ENCODE results near the gene CRCP.
"Not testable (repeated sequence)": the region's sequence is repeated elsewhere in the genome, so short reads cannot be mapped to it uniquely, and the experiment has no call there.

Gene CRCP

DNA sequence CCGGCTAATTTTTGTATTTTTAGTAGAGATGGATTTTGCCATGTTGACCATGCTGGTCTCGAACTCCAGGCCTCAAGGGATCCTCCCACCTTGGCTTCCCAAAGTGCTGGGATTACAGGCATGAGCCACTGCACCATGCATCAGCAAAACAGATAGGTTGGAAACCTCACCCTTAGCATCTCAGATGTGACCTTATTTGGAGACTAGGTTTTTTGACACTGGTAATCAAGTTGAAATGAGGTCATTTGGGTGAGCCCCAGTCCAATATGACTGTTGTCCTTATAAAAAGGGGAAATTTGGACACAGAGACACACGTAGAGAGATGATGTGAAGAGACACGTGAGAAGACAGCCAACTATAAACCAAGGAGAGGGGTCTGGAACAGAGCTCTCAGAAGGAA, 48.0 kb downstream of the CRCP start:
- no peaks in the 10 kb centered on the region for H3K27me3 ChIP-seq (ENCODE audit: control insufficient read depth, insufficient read depth, low read length)

DNA sequence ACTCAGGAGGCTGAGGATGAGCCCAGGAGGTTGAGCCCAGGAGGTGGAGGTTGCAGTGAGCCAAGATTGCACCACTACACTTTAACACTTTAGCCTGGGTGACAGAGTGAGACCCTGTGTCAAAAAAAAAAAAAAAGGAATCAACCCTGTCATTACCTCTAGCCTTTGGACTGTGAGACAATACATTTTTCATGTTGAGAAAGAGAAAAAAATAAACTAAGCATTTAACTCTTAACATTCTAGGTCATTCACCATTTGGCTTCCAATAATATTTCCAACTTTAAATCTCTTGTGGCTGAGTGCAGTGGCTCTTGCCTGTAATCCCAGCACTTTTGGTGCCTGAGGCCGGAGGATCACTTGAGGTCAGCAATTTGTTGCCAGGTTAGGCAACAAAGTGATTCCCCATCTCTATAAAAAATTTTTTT, 48.6 kb downstream of the CRCP start:
- Histone ChIP-seq H3K9ac (ENCODE audit: low read depth, low read length) (no peak overlapping the region), H3K4me3 (ENCODE audit: low read depth, low read length) (no peak overlapping the region), H3K9me3 (ENCODE audit: control insufficient read depth, insufficient read depth, low read length) (no peaks in the 10 kb centered on the region), H3K27ac (ENCODE audit: low read depth, low read length) (no peak overlapping the region), H3K4me1 (ENCODE audit: control insufficient read depth, insufficient read depth, low read length) (no peaks in the 10 kb centered on the region), H3K36me3 (ENCODE audit: control insufficient read depth, insufficient read depth, low read length) (no peaks in the 10 kb centered on the region), H3K27me3 (ENCODE audit: control insufficient read depth, insufficient read depth, low read length) (no peaks in the 10 kb centered on the region)

More for the DNA sequence above, 48.0 kb downstream of the CRCP start:
- Histone ChIP-seq H3K4me3 (ENCODE audit: low read depth, low read length) (no peak overlapping the region), H3K9ac (ENCODE audit: low read depth, low read length) (no peak overlapping the region), H3K36me3 (ENCODE audit: control insufficient read depth, insufficient read depth, low read length) (0 out of 2 replicates have a peak, but pooled peaks cover 3% of the 10 kb centered on the region), H3K27ac (ENCODE audit: low read depth, low read length) (no peak overlapping the region), H3K9me3 (ENCODE audit: control insufficient read depth, insufficient read depth, low read length) (no peaks in the 10 kb centered on the region), H3K4me1 (ENCODE audit: control insufficient read depth, insufficient read depth, low read length) (no peaks in the 10 kb centered on the region)

DNA sequence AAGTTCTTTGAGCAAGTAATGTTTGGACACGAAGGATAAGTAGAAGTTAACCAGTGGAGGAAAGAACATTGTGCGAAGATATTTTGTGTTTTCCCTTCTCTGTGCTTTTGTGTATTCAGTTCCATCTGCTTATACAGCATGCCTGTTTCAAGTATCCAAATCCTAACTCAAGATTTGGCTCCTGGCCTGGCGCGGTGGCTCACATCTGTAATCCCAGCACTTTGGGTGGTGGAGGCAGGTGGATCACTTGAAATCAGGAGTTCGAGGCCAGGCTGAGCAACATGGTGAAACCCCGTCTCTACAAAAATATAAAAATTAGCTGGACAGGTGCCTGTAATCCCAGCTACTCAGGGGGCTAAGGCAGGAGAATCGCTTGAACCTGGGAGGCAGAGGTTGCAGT, 49.7 kb downstream of the CRCP start:
- Histone ChIP-seq H3K27ac (ENCODE audit: low read depth, low read length) (no peak overlapping the region), H3K27me3 (ENCODE audit: control insufficient read depth, insufficient read depth, low read length) (no peaks in the 10 kb centered on the region), H3K36me3 (ENCODE audit: control insufficient read depth, insufficient read depth, low read length) (no peaks in the 10 kb centered on the region), H3K4me1 (ENCODE audit: control insufficient read depth, insufficient read depth, low read length) (no peaks in the 10 kb centered on the region), H3K9ac (ENCODE audit: low read depth, low read length) (no peak overlapping the region), H3K9me3 (ENCODE audit: control insufficient read depth, insufficient read depth, low read length) (no peaks in the 10 kb centered on the region), H3K4me3 (ENCODE audit: low read depth, low read length) (no peak overlapping the region)

DNA sequence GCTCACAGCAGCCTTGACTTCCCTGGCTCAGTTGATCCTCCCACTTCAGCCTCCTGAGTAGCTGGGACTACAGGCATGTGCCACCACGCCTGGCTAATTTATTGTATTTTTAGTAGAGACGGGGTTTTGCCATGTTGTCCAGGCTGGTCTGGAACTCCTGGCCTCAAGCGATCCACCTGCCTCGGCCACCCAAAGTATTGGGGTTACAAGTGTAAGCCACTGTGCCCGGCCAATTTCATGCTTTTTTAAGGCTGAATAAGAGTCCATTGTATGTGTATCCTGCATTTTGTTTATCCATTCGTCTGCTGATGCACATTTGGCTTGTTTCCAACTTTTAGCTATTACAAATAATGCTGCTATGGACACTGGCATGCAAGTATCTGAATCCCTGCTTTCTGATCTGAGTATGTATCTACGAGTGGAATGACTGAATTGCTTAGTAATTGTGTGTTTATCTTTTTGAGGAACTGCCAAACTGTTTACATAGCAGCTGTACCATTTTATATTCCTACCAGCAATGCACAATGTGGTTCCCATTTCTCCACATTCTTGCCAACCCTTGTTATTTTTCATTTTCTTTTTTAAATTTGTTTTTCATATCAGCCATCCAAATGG, 53.2 kb downstream of the CRCP start:
- Histone ChIP-seq H3K9me3 (ENCODE audit: control insufficient read depth, insufficient read depth, low read length) (no peaks in the 10 kb centered on the region), H3K9ac (ENCODE audit: low read depth, low read length) (no peak overlapping the region), H3K36me3 (ENCODE audit: control insufficient read depth, insufficient read depth, low read length) (no peaks in the 10 kb centered on the region), H3K4me3 (ENCODE audit: low read depth, low read length) (no peak overlapping the region), H3K27me3 (ENCODE audit: control insufficient read depth, insufficient read depth, low read length) (no peaks in the 10 kb centered on the region), H3K4me1 (ENCODE audit: control insufficient read depth, insufficient read depth, low read length) (no peaks in the 10 kb centered on the region), H3K27ac (ENCODE audit: low read depth, low read length) (no peak overlapping the region)

DNA sequence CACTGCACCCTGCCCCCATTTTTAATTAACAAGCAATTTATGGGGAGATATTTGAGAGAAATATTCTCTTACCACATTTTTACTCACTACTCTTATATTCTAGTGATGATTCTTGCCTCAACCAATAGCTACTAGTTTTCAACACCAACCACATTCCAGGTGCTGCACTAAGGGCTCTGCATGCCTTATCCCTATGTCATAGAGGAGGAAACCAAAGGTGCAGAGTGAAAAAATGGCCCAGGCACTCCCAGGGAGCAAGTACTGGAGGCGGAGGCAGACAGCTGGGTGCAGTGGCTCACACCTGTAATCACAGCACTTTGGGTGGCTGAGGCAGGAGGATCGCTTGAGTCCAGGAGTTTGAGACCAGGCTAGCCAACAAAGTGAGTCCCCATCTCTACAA, 55.0 kb downstream of the CRCP start:
- H3K4me1 ChIP-seq (ENCODE audit: control insufficient read depth, insufficient read depth, low read length), result no peaks in the 10 kb centered on the region
- H3K27me3 ChIP-seq (ENCODE audit: control insufficient read depth, insufficient read depth, low read length), result no peaks in the 10 kb centered on the region
- H3K9me3 ChIP-seq (ENCODE audit: control insufficient read depth, insufficient read depth, low read length), result no peaks in the 10 kb centered on the region
- no peaks in the 10 kb centered on the region for H3K36me3 ChIP-seq (ENCODE audit: control insufficient read depth, insufficient read depth, low read length)
- no peak overlapping the region for H3K27ac ChIP-seq (ENCODE audit: low read depth, low read length)
- H3K9ac ChIP-seq (ENCODE audit: low read depth, low read length), result no peak overlapping the region
- H3K4me3 ChIP-seq (ENCODE audit: low read depth, low read length), result no peak overlapping the region

DNA sequence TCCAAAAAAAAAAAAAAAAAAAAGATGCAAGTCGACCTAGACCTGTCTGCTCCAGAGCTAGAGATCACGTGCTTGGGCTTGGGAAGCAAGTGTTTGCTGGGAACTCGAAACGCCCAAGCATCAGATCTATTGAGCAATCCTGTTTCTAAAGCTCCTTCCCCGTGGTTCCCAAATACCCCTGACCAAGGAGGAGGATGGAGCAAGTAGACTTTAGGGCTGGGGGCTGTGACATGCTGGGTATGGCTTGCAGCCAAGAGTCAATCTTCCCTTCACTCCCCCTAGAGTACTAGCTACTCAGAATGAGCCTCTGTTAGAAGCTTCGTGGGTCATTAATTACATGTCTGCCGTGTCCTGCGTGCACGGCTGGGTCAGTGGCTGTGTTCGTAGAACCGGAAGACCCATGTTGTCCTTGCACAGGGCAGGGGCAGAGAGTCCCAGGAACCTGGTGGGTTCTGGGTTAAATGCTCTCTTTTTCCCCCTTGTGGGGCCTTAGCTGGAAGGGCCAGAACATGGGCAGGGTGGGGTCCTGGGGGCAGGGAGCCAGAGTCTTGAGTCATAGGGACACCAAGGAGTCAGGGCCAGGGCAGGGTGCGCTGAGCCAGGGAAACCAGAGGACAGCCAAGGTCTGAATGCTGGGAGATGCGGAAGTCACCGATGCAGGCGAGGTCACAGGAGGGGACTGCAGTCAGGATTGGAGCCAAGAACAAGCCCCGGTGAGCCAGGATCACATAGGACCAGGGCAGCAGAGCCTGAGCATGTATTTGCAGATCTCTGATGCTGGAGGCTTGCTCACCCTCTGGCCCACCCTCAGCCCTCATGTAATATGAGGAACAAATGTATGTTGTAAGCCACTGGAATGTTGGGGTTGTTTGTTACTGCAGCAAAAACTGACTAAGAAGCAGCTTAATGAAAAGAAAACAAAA, 55.9 kb downstream of the CRCP start:
- Histone ChIP-seq H3K27me3 (ENCODE audit: control insufficient read depth, insufficient read depth, low read length) (no peaks in the 10 kb centered on the region), H3K4me1 (ENCODE audit: control insufficient read depth, insufficient read depth, low read length) (no peaks in the 10 kb centered on the region), H3K4me3 (ENCODE audit: low read depth, low read length) (no peak overlapping the region), H3K36me3 (ENCODE audit: control insufficient read depth, insufficient read depth, low read length) (no peaks in the 10 kb centered on the region), H3K27ac (ENCODE audit: low read depth, low read length) (no peak overlapping the region), H3K9me3 (ENCODE audit: control insufficient read depth, insufficient read depth, low read length) (no peaks in the 10 kb centered on the region), H3K9ac (ENCODE audit: low read depth, low read length) (no peak overlapping the region)

DNA sequence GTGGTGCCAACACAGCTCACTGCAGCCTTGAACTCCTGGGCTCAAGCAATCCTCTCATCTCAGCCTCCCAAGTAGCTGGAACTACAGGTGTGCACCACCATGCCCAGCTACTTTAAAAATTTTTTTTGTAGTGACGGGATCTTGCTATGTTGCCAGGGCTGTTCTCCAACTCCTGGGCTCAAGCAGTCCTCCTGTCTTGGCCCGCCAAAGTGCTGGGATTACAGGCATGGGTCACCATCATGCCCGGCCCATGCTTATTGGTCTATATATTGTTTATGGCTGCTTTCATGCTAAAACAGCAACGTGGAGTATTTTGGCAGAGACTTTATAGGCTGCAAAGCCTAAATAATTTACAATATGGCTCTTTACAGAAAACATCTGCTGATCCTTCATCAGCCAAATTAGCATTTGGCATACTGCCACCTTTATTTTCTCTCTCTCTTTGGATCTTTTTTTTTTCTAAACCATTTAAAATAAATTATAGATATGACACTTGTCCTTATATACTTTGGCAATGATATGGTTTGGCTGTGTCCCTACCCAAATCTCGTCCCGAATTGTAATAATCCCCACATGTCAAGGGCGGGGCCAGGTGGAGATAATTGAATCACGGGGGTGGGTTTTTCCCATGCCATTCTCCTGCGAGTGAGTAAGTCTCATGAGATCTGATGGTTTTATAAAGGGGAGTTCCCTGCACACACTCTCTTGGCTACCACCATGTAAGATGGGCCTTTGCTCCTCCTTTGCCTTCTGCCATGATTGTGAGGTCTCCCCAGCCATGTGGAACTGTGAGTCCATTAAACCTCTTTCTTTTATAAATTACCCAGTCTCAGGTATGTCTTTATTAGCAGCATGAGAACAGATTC, 58.1 kb downstream of the CRCP start:
- H3K36me3 ChIP-seq (ENCODE audit: control insufficient read depth, insufficient read depth, low read length); H3K27ac ChIP-seq (ENCODE audit: low read depth, low read length); H3K9me3 ChIP-seq (ENCODE audit: control insufficient read depth, insufficient read depth, low read length); H3K27me3 ChIP-seq (ENCODE audit: control insufficient read depth, insufficient read depth, low read length); H3K4me1 ChIP-seq (ENCODE audit: control insufficient read depth, insufficient read depth, low read length); H3K9ac ChIP-seq (ENCODE audit: low read depth, low read length); H3K4me3 ChIP-seq (ENCODE audit: low read depth, low read length): not testable (repeated sequence)

DNA sequence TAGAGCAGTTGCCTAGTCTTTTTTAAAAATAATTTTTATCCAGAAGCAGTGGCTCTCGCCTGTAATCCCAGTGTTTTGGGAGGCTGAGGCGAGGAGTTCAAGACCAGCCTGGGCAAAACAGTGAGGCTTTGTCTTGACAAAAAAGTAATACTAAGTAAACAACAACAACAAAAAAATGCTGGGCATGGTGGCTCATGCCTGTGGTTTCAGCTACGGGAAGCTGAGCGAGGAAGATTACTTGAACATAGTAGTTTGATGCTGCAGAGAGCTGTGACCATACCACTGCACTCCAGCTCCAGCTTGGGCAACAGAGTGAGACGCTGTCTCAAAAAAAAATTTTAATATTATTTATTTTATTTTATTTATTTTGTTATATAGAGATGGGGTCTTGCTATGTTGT, 59.2 kb downstream of the CRCP start:
- H3K4me3 ChIP-seq (ENCODE audit: low read depth, low read length), result no peak overlapping the region

DNA sequence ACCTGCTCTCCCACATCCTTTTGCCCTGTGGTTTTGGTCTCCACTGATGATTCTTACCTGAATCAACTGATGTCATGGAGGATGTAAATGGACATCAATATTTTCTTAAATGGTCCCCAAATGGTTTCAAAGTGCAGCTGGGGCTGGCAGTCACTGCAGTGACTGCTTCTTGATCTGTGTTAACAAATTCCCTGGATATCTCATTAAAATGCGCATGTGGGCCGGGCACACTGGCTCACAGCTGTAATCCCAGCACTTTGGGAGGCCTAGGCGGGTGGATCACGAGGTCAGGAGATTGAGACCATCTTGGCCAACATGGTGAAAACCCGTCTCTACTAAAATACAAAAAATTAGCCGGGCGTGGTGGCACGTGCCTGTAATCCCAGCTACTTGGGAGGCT, 60.4 kb downstream of the CRCP start:
- H3K4me3 ChIP-seq (ENCODE audit: low read depth, low read length); H3K9ac ChIP-seq (ENCODE audit: low read depth, low read length); H3K9me3 ChIP-seq (ENCODE audit: control insufficient read depth, insufficient read depth, low read length); H3K4me1 ChIP-seq (ENCODE audit: control insufficient read depth, insufficient read depth, low read length); H3K27me3 ChIP-seq (ENCODE audit: control insufficient read depth, insufficient read depth, low read length); H3K27ac ChIP-seq (ENCODE audit: low read depth, low read length); H3K36me3 ChIP-seq (ENCODE audit: control insufficient read depth, insufficient read depth, low read length): not testable (repeated sequence)

More for the DNA sequence above, 59.2 kb downstream of the CRCP start:
- H3K9me3 ChIP-seq (ENCODE audit: control insufficient read depth, insufficient read depth, low read length), result no peaks in the 10 kb centered on the region
- H3K27ac ChIP-seq (ENCODE audit: low read depth, low read length), result no peak overlapping the region
- H3K27me3 ChIP-seq (ENCODE audit: control insufficient read depth, insufficient read depth, low read length), result no peaks in the 10 kb centered on the region
- H3K36me3 ChIP-seq (ENCODE audit: control insufficient read depth, insufficient read depth, low read length), result no peaks in the 10 kb centered on the region
- no peaks in the 10 kb centered on the region for H3K4me1 ChIP-seq (ENCODE audit: control insufficient read depth, insufficient read depth, low read length)
- H3K9ac ChIP-seq (ENCODE audit: low read depth, low read length), result no peak overlapping the region

DNA sequence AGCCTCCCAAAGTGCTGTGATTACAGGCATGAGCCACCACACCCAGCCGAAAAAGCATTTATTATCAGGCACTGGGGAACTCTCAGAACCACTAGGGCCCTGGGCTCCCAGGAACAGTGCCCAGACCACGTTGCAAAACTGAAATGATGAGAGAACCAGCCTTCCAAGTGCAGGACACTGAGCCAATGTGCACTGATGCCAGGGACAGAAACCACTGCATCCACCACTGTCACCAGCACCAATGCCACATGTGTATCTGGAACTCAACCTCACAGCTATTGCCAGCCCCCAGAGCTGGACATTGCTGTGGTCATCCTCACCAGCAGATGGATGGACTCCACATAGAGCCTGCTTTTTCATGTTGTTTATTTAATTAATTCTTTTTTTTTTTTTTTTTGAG, 62.3 kb downstream of the CRCP start:
- no peak overlapping the region for H3K27ac ChIP-seq (ENCODE audit: low read depth, low read length)
- H3K9me3 ChIP-seq (ENCODE audit: control insufficient read depth, insufficient read depth, low read length), result no peaks in the 10 kb centered on the region
- H3K27me3 ChIP-seq (ENCODE audit: control insufficient read depth, insufficient read depth, low read length), result no peaks in the 10 kb centered on the region
- H3K36me3 ChIP-seq (ENCODE audit: control insufficient read depth, insufficient read depth, low read length), result no peaks in the 10 kb centered on the region
- H3K9ac ChIP-seq (ENCODE audit: low read depth, low read length), result no peak overlapping the region
- no peaks in the 10 kb centered on the region for H3K4me1 ChIP-seq (ENCODE audit: control insufficient read depth, insufficient read depth, low read length)
- no peak overlapping the region for H3K4me3 ChIP-seq (ENCODE audit: low read depth, low read length)

DNA sequence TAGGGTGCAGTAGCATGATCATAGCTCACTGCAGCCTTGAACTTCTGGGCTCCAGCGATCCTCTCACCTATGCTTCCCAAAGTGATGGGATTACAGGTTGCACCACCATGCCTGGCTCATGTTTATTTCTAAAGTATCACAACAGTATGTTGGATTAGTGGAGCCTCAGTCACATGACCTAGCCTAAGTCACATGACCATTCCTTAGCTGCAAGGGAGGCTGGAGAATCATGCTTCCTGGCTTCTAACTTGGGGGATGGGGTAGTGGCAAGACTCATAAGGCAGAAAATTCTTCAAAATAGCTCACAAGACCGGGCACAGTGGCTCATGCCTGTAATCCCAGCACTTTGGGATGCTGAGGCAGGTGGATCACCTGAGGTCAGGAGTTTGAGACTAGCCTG, 63.6 kb downstream of the CRCP start:
- Histone ChIP-seq H3K4me3 (ENCODE audit: low read depth, low read length) (no peak overlapping the region), H3K27ac (ENCODE audit: low read depth, low read length) (no peak overlapping the region), H3K36me3 (ENCODE audit: control insufficient read depth, insufficient read depth, low read length) (no peaks in the 10 kb centered on the region), H3K9ac (ENCODE audit: low read depth, low read length) (no peak overlapping the region), H3K27me3 (ENCODE audit: control insufficient read depth, insufficient read depth, low read length) (no peaks in the 10 kb centered on the region), H3K4me1 (ENCODE audit: control insufficient read depth, insufficient read depth, low read length) (no peaks in the 10 kb centered on the region), H3K9me3 (ENCODE audit: control insufficient read depth, insufficient read depth, low read length) (no peaks in the 10 kb centered on the region)
